Gastrocnemius medialis (tissue), 4 donors: ENCODE data around the gene ZNF354B. TPM values are rescaled to one million over a fixed set of nuclear protein-coding genes. Genes with fewer than 3 reads are reported as not detected.

Experiments used
- ATAC-seq, 2 donors: fragments of 150-250 bp; one replicate each; pipeline ENCODE4 v1.9.1; 2016
- DNase-seq, 2 donors: peaks; one replicate each; pipeline ENCODE4 v3.0.0-alpha.2; 2019
- H3K27ac ChIP-seq, 4 donors: fragments of 200-600 bp; sonication (generic); 1 replicate in 1 of 4; 2 replicates in 3 of 4; pipeline ENCODE4 v1.5.1; 2016 to 2018; ENCODE audit warnings: mild to moderate bottlenecking in 2 of 4, moderate library complexity in 1 of 4
- H3K27me3 ChIP-seq, 3 donors: fragments of 200-600 bp; sonication (generic) in 2 of 3; 1 replicate in 1 of 3; 2 replicates in 2 of 3; pipeline versions ENCODE4 v1.5.1 to v1.6.0; 2016 to 2019; ENCODE audit warnings: mild to moderate bottlenecking in 1 of 3, moderate library complexity in 1 of 3
- H3K36me3 ChIP-seq, 2 donors: fragments of 200-600 bp; sonication (generic) in 1 of 2; one replicate each; pipeline ENCODE4 v1.5.1; 2017 to 2018
- H3K4me1 ChIP-seq, 2 donors: fragments of 200-600 bp; sonication (generic) in 1 of 2; one replicate each; pipeline ENCODE4 v1.5.1; 2016 to 2017; ENCODE audit warnings: mild to moderate bottlenecking in 2 of 2
- H3K4me3 ChIP-seq, 4 donors: fragments of 200-600 bp; sonication (generic) in 3 of 4; 1 replicate in 1 of 4; 2 replicates in 3 of 4; pipeline ENCODE4 v1.5.1; 2016 to 2019; ENCODE audit warnings: mild to moderate bottlenecking in 2 of 4
- H3K9me3 ChIP-seq, 3 donors: fragments of 200-600 bp; sonication (generic) in 2 of 3; 1 replicate in 1 of 3; 2 replicates in 2 of 3; pipeline ENCODE4 v1.5.1; 2016 to 2019
- POLR2A ChIP-seq, 2 donors: fragments of 450-650 bp; IDR thresholded peaks; one replicate each; pipeline ENCODE4 v1.6.1; 2017; ENCODE audit warnings: antibody characterized with exemption in 2 of 2, mild to moderate bottlenecking in 2 of 2, moderate library complexity in 2 of 2
- in situ Hi-C, 4 donors: fragments of 200-750 bp; cut with MboI; loops; one replicate each; pipeline versions ENCODE4 v1.15.0 to v1.8.0; 2017; ENCODE audit warnings: low sequenced_read_pairs in 4 of 4
- intact Hi-C: fragments of 100-400 bp; cut with DNase I; formaldehyde crosslinking; loops from one replicate; pipeline ENCODE4 v1.15.1; 2023; ENCODE audit warnings: low total_unique reads
- total RNA-seq, 4 donors: library from RNA; depleted of rRNA; stranded (reverse); fragments of >200 nt; gene quantifications; one replicate each; pipeline versions ENCODE4 v1.1.0 to v1.2.3, GENCODE V29; 2016
- TF ChIP-seq, protein P1 (sequence below), 5 experiments: fragments of 450-650 bp in 3 of 5; fragments of 200-600 bp in 2 of 5; sonication (generic) in 2 of 5; IDR thresholded peaks in 4 of 5; conservative IDR thresholded peaks in 1 of 5; 1 replicate in 4 of 5; 2 replicates in 1 of 5; pipeline ENCODE4 v1.5.1; 2016 to 2019; ENCODE audit warnings: antibody characterized with exemption in 5 of 5, mild to moderate bottlenecking in 3 of 5, moderate library complexity in 3 of 5

The ZNF354B gene
- total RNA-seq, 4 donors from 2014 or later = 4.4 to 11.3 (median 5.0) TPM

DNA sequence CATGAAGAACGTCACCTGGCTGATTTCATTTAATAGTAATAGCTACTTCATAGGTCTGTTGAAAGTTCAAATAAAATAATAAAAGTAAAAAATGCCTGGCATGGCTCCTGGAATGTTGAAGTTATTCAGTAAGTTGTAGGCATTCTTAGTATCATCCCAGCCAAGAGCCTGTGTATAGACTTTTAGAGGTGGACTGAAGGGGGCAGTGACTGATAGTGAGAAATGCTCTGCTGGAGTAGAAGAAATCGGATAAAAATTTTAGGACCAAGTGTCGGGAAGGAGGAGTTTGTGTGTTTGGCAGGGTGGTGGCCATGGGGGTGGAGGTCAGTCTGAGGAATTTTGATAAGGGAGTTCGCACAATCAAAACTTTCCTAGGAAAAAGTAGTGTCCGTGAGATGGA lies 39.5 kb downstream of the ZNF354B start:
- in situ Hi-C loops (no loop called here), intact Hi-C loops (no loop called here)
- H3K4me3 ChIP-seq = no peak overlapping the region
- ATAC-seq = no peak
- peaks cover 0 to 6% of the 10 kb centered on the region in 2 donors for H3K4me1 ChIP-seq
- no peaks in the 10 kb centered on the region for H3K27me3 ChIP-seq
- H3K9me3 ChIP-seq = no peaks in the 10 kb centered on the region
- H3K27ac ChIP-seq = no peak overlapping the region
- peaks cover 0 to 12% of the 10 kb centered on the region in 2 donors for H3K36me3 ChIP-seq
- DNase-seq = no peak
- no peak for TF ChIP-seq POLR2A (IDR thresholded peaks at IDR 0.05)
- TF ChIP-seq, protein P1, sequence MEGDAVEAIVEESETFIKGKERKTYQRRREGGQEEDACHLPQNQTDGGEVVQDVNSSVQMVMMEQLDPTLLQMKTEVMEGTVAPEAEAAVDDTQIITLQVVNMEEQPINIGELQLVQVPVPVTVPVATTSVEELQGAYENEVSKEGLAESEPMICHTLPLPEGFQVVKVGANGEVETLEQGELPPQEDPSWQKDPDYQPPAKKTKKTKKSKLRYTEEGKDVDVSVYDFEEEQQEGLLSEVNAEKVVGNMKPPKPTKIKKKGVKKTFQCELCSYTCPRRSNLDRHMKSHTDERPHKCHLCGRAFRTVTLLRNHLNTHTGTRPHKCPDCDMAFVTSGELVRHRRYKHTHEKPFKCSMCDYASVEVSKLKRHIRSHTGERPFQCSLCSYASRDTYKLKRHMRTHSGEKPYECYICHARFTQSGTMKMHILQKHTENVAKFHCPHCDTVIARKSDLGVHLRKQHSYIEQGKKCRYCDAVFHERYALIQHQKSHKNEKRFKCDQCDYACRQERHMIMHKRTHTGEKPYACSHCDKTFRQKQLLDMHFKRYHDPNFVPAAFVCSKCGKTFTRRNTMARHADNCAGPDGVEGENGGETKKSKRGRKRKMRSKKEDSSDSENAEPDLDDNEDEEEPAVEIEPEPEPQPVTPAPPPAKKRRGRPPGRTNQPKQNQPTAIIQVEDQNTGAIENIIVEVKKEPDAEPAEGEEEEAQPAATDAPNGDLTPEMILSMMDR (IDR thresholded peaks at IDR 0.05 in 4 of 5, conservative IDR thresholded peaks at IDR 0.05 in 1 of 5) = no peak

DNA sequence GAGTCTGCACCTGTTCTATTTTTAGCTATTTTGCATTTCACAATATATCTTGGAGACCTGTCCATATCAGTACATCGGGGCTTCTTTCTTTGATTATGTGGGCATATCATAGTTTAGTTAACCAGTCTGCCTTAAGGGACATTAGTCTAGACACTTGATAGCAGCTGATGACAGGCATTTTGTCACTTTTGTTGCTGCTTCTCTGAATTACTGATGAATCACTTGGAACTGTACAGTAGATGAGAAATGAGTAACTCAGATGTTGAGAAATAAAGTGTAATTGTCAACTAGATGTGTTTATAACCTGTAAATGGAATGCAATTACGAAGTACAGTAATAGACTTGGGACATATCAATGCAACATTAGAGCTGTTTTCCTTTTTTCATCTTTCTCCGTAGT lies 43.1 kb downstream of the ZNF354B start:
- no peak for ATAC-seq
- TF ChIP-seq, protein P1 (IDR thresholded peaks at IDR 0.05 in 4 of 5, conservative IDR thresholded peaks at IDR 0.05 in 1 of 5) = no peak
- no peak for TF ChIP-seq POLR2A (IDR thresholded peaks at IDR 0.05)
- in situ Hi-C loops = no loop called here
- no peaks in the 10 kb centered on the region for H3K9me3 ChIP-seq
- no peak overlapping the region for H3K27ac ChIP-seq
- intact Hi-C loops = no loop called here
- H3K27me3 ChIP-seq = no peaks in the 10 kb centered on the region
- no peak overlapping the region for H3K4me3 ChIP-seq
- H3K36me3 ChIP-seq = peaks cover 0 to 21% of the 10 kb centered on the region in 2 donors
- DNase-seq = no peak
- no peaks in the 10 kb centered on the region for H3K4me1 ChIP-seq

DNA sequence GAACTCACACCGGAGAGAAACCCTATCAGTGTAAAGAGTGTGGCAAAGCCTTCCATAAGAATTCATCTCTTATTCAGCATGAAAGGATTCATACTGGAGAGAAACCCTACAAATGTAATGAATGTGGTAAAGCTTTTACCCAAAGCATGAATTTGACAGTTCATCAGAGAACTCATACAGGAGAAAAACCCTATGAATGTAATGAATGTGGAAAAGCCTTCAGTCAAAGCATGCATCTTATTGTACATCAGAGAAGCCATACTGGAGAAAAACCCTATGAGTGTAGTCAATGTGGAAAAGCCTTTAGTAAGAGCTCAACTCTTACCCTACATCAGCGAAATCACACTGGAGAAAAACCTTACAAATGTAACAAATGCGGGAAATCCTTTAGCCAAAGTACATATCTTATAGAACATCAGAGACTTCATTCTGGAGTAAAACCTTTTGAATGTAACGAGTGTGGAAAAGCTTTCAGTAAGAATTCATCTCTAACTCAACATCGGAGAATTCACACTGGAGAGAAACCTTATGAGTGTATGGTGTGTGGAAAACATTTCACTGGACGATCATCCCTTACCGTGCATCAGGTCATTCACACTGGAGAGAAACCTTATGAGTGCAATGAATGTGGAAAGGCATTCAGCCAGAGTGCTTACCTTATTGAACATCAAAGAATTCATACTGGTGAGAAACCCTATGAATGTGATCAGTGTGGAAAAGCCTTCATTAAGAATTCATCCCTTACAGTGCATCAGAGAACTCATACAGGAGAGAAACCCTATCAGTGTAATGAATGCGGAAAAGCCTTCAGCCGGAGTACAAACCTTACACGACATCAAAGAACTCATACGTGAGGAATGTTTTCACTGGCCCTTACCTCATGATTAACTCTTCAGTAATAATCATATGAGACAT lies 72.3 kb downstream of the ZNF354B start:
- no peak for TF ChIP-seq POLR2A (IDR thresholded peaks at IDR 0.05)
- TF ChIP-seq, protein P1 (IDR thresholded peaks at IDR 0.05 in 4 of 5, conservative IDR thresholded peaks at IDR 0.05 in 1 of 5) = no peak
- no peak for DNase-seq
- intact Hi-C loops (no loop called here), in situ Hi-C loops (no loop called here)
- peak overlapping the region in 1 of 4 donors; percentile 29 for H3K4me3 ChIP-seq
- no peak for ATAC-seq
- H3K27ac ChIP-seq = no peak overlapping the region
- no peaks in the 10 kb centered on the region for H3K27me3 ChIP-seq
- H3K4me1 ChIP-seq = no peaks in the 10 kb centered on the region
- H3K9me3 ChIP-seq = peaks cover 7 to 66% (median 63%) of the 10 kb centered on the region in 3 donors
- H3K36me3 ChIP-seq = peaks cover 3 to 67% of the 10 kb centered on the region in 2 donors

Other genes with a start within 250 kb of the ZNF354B start
- 10 to 100 TPM; 11.4 to 36.7 (median 14.3) TPM for gene CLK4, start 232.9 kb upstream of the ZNF354B start, total RNA-seq
- 10 to 100 TPM in 2 of 4 donors, 1 to 10 TPM in 2; 9.1 to 11.7 (median 10.3) TPM for gene ZNF354A, start 129.3 kb upstream of the ZNF354B start, total RNA-seq
- gene ZFP2, start 36.0 kb downstream of the ZNF354B start, total RNA-seq = 1 to 10 TPM in 3 of 4 donors, under 1 TPM in 1; 0.71 to 2.1 (median 1.5) TPM
- under 1 TPM; 0.17 to 0.71 (median 0.36) TPM for gene ZNF454, start 81.2 kb downstream of the ZNF354B start, total RNA-seq
- gene GRM6, start 135.4 kb downstream of the ZNF354B start, total RNA-seq = not detected
- 1 to 10 TPM; 2.5 to 7.0 (median 3.7) TPM for gene ZNF879, start 163.9 kb downstream of the ZNF354B start, total RNA-seq
- 1 to 10 TPM; 1.6 to 3.5 (median 2.3) TPM for gene ZNF354C, start 200.4 kb downstream of the ZNF354B start, total RNA-seq